ENCODE measurements around the gene RNF13.
"Not testable (repeated sequence)": the region's sequence is repeated elsewhere in the genome, so short reads cannot be mapped to it uniquely, and the experiment has no call there.

Gene RNF13

GRCh38 chr3:149971403-149972075 lies 158.5 kb downstream of the RNF13 start:
- Histone ChIP-seq H2AFZ (ENCODE audit: low read length) (peak overlapping the region; percentile 80), H3K4me2 (ENCODE audit: low read depth, low read length) (peak overlapping the region; percentile 86), H3K79me2 (ENCODE audit: low read length) (no peaks in the 10 kb centered on the region), H3K36me3 (replicated peaks; ENCODE audit: insufficient read depth, low read length) (no peaks in the 10 kb centered on the region), H3K9me3 (replicated peaks; ENCODE audit: insufficient read depth, low read length) (no peaks in the 10 kb centered on the region), H3K4me3 (ENCODE audit: low read length) (peak overlapping the region; percentile 76), H4K20me1 (ENCODE audit: insufficient read depth, low read length) (no peaks in the 10 kb centered on the region), H3K4me1 (ENCODE audit: low read length) (no peaks in the 10 kb centered on the region), H3K27me3 (replicated peaks; ENCODE audit: insufficient read depth, low read length) (peaks cover 12% of the 10 kb centered on the region), H3K27ac (ENCODE audit: low read length) (no peak overlapping the region), H3K9me2 (replicated peaks; ENCODE audit: insufficient read depth, low read length) (no peaks in the 10 kb centered on the region), H3F3A (ENCODE audit: insufficient read depth, low read length) (peaks cover 8% of the 10 kb centered on the region; the same call in 1 of the 2 replicates), H3K9ac (ENCODE audit: low read length) (peak overlapping the region; percentile 37; the same call in 1 of the 2 replicates)
- TF ChIP-seq CTCF (IDR thresholded peaks at IDR 0.05; ENCODE audit: low read length), result no peak
- TF ChIP-seq EZH2phosphoT487 (IDR thresholded peaks at IDR 0.05; ENCODE audit: low read length), result no peak
- TF ChIP-seq EZH2 (optimal IDR thresholded peaks at IDR 0.05; ENCODE audit: low read depth, low read length), result no peak
- peak; percentile 27 for DNase-seq

- no peak for TF ChIP-seq CTCF (IDR thresholded peaks at IDR 0.05; ENCODE audit: low read length)
- no peak for TF ChIP-seq EZH2phosphoT487 (IDR thresholded peaks at IDR 0.05; ENCODE audit: low read length)
- no peak for TF ChIP-seq EZH2 (optimal IDR thresholded peaks at IDR 0.05; ENCODE audit: low read depth, low read length)
- no peaks in the 10 kb centered on the region for H3K79me2 ChIP-seq (ENCODE audit: low read length)
- no peak for DNase-seq
Measured at GRCh38 chr3:149975919-149976318, 162.9 kb downstream of the RNF13 start.

GRCh38 chr3:149977386-149977785 lies 164.4 kb downstream of the RNF13 start:
- Histone ChIP-seq H4K20me1 (ENCODE audit: insufficient read depth, low read length) (no peaks in the 10 kb centered on the region), H2AFZ (ENCODE audit: low read length) (no peak overlapping the region), H3K36me3 (replicated peaks; ENCODE audit: insufficient read depth, low read length) (no peaks in the 10 kb centered on the region), H3K27me3 (replicated peaks; ENCODE audit: insufficient read depth, low read length) (peaks cover 4% of the 10 kb centered on the region; the same call in 1 of the 2 replicates), H3K4me3 (ENCODE audit: low read length) (no peak overlapping the region), H3K4me1 (ENCODE audit: low read length) (no peaks in the 10 kb centered on the region), H3F3A (ENCODE audit: insufficient read depth, low read length) (no peaks in the 10 kb centered on the region), H3K79me2 (ENCODE audit: low read length) (no peaks in the 10 kb centered on the region), H3K4me2 (ENCODE audit: low read depth, low read length) (no peak overlapping the region), H3K27ac (ENCODE audit: low read length) (no peak overlapping the region), H3K9ac (ENCODE audit: low read length) (no peak overlapping the region), H3K9me3 (replicated peaks; ENCODE audit: insufficient read depth, low read length) (no peaks in the 10 kb centered on the region), H3K9me2 (replicated peaks; ENCODE audit: insufficient read depth, low read length) (no peaks in the 10 kb centered on the region)
- no peak for DNase-seq
- TF ChIP-seq EZH2 (optimal IDR thresholded peaks at IDR 0.05; ENCODE audit: low read depth, low read length) (no peak), CTCF (IDR thresholded peaks at IDR 0.05; ENCODE audit: low read length) (no peak), EZH2phosphoT487 (IDR thresholded peaks at IDR 0.05; ENCODE audit: low read length) (no peak)

More at GRCh38 chr3:149975919-149976318, 162.9 kb downstream of the RNF13 start:
- H4K20me1 ChIP-seq (ENCODE audit: insufficient read depth, low read length), result no peaks in the 10 kb centered on the region
- no peak overlapping the region for H3K9ac ChIP-seq (ENCODE audit: low read length)
- no peaks in the 10 kb centered on the region for H3K9me3 ChIP-seq (replicated peaks; ENCODE audit: insufficient read depth, low read length)
- no peak overlapping the region for H3K4me2 ChIP-seq (ENCODE audit: low read depth, low read length)
- no peak overlapping the region for H3K4me3 ChIP-seq (ENCODE audit: low read length)
- no peaks in the 10 kb centered on the region for H3K9me2 ChIP-seq (replicated peaks; ENCODE audit: insufficient read depth, low read length)
- no peaks in the 10 kb centered on the region for H3K4me1 ChIP-seq (ENCODE audit: low read length)
- no peak overlapping the region for H3K27ac ChIP-seq (ENCODE audit: low read length)
- H3K27me3 ChIP-seq (replicated peaks; ENCODE audit: insufficient read depth, low read length), result peaks cover 12% of the 10 kb centered on the region
- no peak overlapping the region for H2AFZ ChIP-seq (ENCODE audit: low read length)
- H3K36me3 ChIP-seq (replicated peaks; ENCODE audit: insufficient read depth, low read length), result no peaks in the 10 kb centered on the region
- H3F3A ChIP-seq (ENCODE audit: insufficient read depth, low read length), result peaks cover 8% of the 10 kb centered on the region; the same call in 1 of the 2 replicates

- not testable (repeated sequence) for H3K4me3 ChIP-seq (ENCODE audit: low read length); H4K20me1 ChIP-seq (ENCODE audit: insufficient read depth, low read length); H3K79me2 ChIP-seq (ENCODE audit: low read length); H3K4me2 ChIP-seq (ENCODE audit: low read depth, low read length); H3F3A ChIP-seq (ENCODE audit: insufficient read depth, low read length); H3K9ac ChIP-seq (ENCODE audit: low read length); H3K9me2 ChIP-seq (replicated peaks; ENCODE audit: insufficient read depth, low read length); H3K9me3 ChIP-seq (replicated peaks; ENCODE audit: insufficient read depth, low read length); H3K4me1 ChIP-seq (ENCODE audit: low read length); H3K27ac ChIP-seq (ENCODE audit: low read length); H3K36me3 ChIP-seq (replicated peaks; ENCODE audit: insufficient read depth, low read length); H2AFZ ChIP-seq (ENCODE audit: low read length); DNase-seq; H3K27me3 ChIP-seq (replicated peaks; ENCODE audit: insufficient read depth, low read length)
Measured at GRCh38 chr3:149981979-149982378, 169.0 kb downstream of the RNF13 start.

- not testable (repeated sequence) for DNase-seq
Measured at GRCh38 chr3:149983053-149983452, 170.0 kb downstream of the RNF13 start.

More at GRCh38 chr3:149983053-149983452, 170.0 kb downstream of the RNF13 start:
- H3K4me1 ChIP-seq (ENCODE audit: low read length); H3K27ac ChIP-seq (ENCODE audit: low read length); H3F3A ChIP-seq (ENCODE audit: insufficient read depth, low read length); H2AFZ ChIP-seq (ENCODE audit: low read length); H3K9me3 ChIP-seq (replicated peaks; ENCODE audit: insufficient read depth, low read length); H3K9me2 ChIP-seq (replicated peaks; ENCODE audit: insufficient read depth, low read length); H3K27me3 ChIP-seq (replicated peaks; ENCODE audit: insufficient read depth, low read length); H3K36me3 ChIP-seq (replicated peaks; ENCODE audit: insufficient read depth, low read length); H3K4me3 ChIP-seq (ENCODE audit: low read length); H3K4me2 ChIP-seq (ENCODE audit: low read depth, low read length); H4K20me1 ChIP-seq (ENCODE audit: insufficient read depth, low read length); H3K79me2 ChIP-seq (ENCODE audit: low read length); H3K9ac ChIP-seq (ENCODE audit: low read length): not testable (repeated sequence)

All from MM.1S (cell line).